T47D (cell line): Measurements from ENCODE around the gene ARNT2.
A peak's percentile ranks its signal among the peaks of the same experiment; 100 is the strongest.

ENCODE experiments used
- DNase-seq, 2 experiments: peaks; one replicate each; pipeline versions ENCODE4 v3.0.0 to v3.0.0-alpha.2; 2011 to 2012; ENCODE audit warnings: low read depth in 1 of 2, low spot score in 1 of 2
- JUND ChIP-seq: IDR thresholded peaks from 2 replicates; pipeline ENCODE4 v1.6.1; 2012; ENCODE audit warnings: low read depth
- in situ Hi-C: cut with HindIII; loops from 2 replicates; pipeline ENCODE4 v1.10.0; 2016; ENCODE audit warnings: low sequenced_read_pairs, low pct_unique_long_range_greater_than_20kb

The ARNT2 gene

GRCh38 chr15:80590761-80591355 lies 186.7 kb downstream of the ARNT2 start:
- TF ChIP-seq JUND = no peak
- in situ Hi-C loops = no loop called here
- DNase-seq = no peak

- no peak for DNase-seq
- in situ Hi-C loops = no loop called here
- TF ChIP-seq JUND = no peak
Observed at GRCh38 chr15:80591471-80591870, 187.3 kb downstream of the ARNT2 start.

GRCh38 chr15:80591938-80592825 lies 188.0 kb downstream of the ARNT2 start:
- in situ Hi-C loops = no loop called here
- DNase-seq = no peak
- TF ChIP-seq JUND = no peak

- in situ Hi-C loops = no loop called here
- DNase-seq = no peak
- no peak for TF ChIP-seq JUND
Observed at GRCh38 chr15:80593486-80594030, 189.4 kb downstream of the ARNT2 start.

GRCh38 chr15:80594091-80594889 lies 190.1 kb downstream of the ARNT2 start:
- in situ Hi-C loops = no loop called here
- no peak for DNase-seq
- TF ChIP-seq JUND = no peak

- in situ Hi-C loops = no loop called here
- DNase-seq = no peak
- no peak for TF ChIP-seq JUND
Observed at GRCh38 chr15:80595396-80595795, 191.2 kb downstream of the ARNT2 start.

GRCh38 chr15:80596521-80596976 lies 192.4 kb downstream of the ARNT2 start:
- no peak for DNase-seq
- TF ChIP-seq JUND = no peak
- in situ Hi-C loops = no loop called here

GRCh38 chr15:80597076-80597475 lies 192.9 kb downstream of the ARNT2 start:
- in situ Hi-C loops = no loop called here
- no peak for DNase-seq
- no peak for TF ChIP-seq JUND

GRCh38 chr15:80599359-80599758 lies 195.2 kb downstream of the ARNT2 start:
- in situ Hi-C loops = no loop called here

GRCh38 chr15:80600626-80601025 lies 196.4 kb downstream of the ARNT2 start:
- DNase-seq = peak in 1 of 2 experiments; percentile 37
- in situ Hi-C loops = no loop called here
- TF ChIP-seq JUND = no peak

More at GRCh38 chr15:80599359-80599758, 195.2 kb downstream of the ARNT2 start:
- no peak for DNase-seq
- TF ChIP-seq JUND = no peak

- DNase-seq = no peak
- no peak for TF ChIP-seq JUND
- in situ Hi-C loops = no loop called here
Observed at GRCh38 chr15:80601256-80601655, 197.1 kb downstream of the ARNT2 start.
